ENCODE data around the gene RHOT2. TPM values are rescaled to one million over a fixed set of nuclear protein-coding genes. Genes with fewer than 3 reads are reported as not detected.

The RHOT2 gene
- total RNA-seq, 1 donor from 2014 or later = 93.2 TPM

DNA sequence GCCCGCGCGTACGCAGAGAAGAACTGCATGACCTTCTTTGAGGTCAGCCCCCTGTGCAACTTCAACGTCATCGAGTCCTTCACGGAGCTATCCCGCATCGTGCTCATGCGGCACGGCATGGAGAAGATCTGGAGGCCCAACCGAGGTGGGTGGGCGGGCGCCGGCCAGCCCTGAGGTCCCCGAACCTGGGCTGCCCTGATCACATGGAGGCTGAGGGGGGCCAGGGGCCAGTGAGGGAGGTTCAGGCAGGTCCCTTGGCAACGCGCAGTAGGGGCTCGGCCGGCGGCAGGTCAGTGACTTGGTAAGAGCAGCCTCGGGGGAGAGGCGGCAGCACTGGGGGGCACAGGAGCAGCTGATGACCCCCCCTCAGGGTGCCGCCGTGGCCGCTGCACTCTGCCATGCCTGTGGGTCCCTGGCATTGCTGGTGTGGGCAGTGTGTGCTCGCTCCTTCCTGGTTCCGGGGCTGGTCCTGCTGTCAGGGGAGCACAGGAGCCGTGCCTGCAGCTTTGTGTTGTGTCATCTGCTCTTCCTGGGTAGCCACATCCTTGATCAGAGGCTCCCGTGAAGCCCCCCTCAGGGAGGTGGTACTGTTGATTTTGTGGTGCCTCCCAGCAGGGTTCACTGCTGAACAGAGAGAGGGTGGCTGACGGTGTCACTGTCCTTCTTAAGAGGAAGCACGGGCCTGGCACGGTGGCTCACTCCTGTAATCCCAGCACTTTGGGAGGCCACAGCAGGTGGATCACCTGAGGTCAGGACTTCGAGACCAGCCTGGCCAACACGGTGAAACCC is 41.8 kb upstream of the RHOT2 start:
- no peaks in the 10 kb centered on the region for H3K27me3 ChIP-seq (ENCODE audit: insufficient read depth, low read length)
- Mint-ChIP-seq H3K36me3 (ENCODE audit: low read depth, unreplicated experiment) (peaks cover 7% of the 10 kb centered on the region), H3K27ac (ENCODE audit: unreplicated experiment) (peak overlapping the region; percentile 18), H3K27me3 (ENCODE audit: low read depth, unreplicated experiment) (no peaks in the 10 kb centered on the region), H3K4me1 (ENCODE audit: low read depth, unreplicated experiment) (peaks cover 4% of the 10 kb centered on the region), H3K9me3 (ENCODE audit: unreplicated experiment) (no peaks in the 10 kb centered on the region), H3K4me3 (ENCODE audit: unreplicated experiment) (no peak overlapping the region)
- H4K20me1 ChIP-seq (ENCODE audit: insufficient read depth, low read length) = peaks cover 18% of the 10 kb centered on the region
- H3K4me1 ChIP-seq (ENCODE audit: insufficient read depth, low read length) = peaks cover 35% of the 10 kb centered on the region
- H3K9me3 ChIP-seq (ENCODE audit: insufficient read depth, low read depth, low read length) = no peaks in the 10 kb centered on the region
- no peak overlapping the region for H3K4me3 ChIP-seq (ENCODE audit: insufficient read depth, low read depth, low read length)
- DNase-seq (ENCODE audit: low read depth) (no peak), FAIRE-seq (no peak)
- H3K9ac ChIP-seq (ENCODE audit: low read length) = peak overlapping the region; percentile 55
- TF ChIP-seq EZH2 (IDR thresholded peaks at IDR 0.05; ENCODE audit: insufficient read depth, low read length) (no peak), CTCF (IDR thresholded peaks at IDR 0.05; ENCODE audit: insufficient read depth, low read depth, low read length) (no peak)
- no peak overlapping the region for H2AFZ ChIP-seq (ENCODE audit: low read depth, low read length)
- H3K27ac ChIP-seq (ENCODE audit: low read depth, low read length) = peak overlapping the region; percentile 73
- peak overlapping the region; percentile 47 for H3K4me2 ChIP-seq (ENCODE audit: low read length)
- H3K79me2 ChIP-seq (ENCODE audit: insufficient read depth, low read length) = peaks cover 2% of the 10 kb centered on the region
- H3K36me3 ChIP-seq (ENCODE audit: insufficient read depth, low read length) = no peaks in the 10 kb centered on the region

GRCh38 chr16:626787-627453 is 41.0 kb upstream of the RHOT2 start:
- Histone ChIP-seq H3K4me2 (ENCODE audit: low read length) (peak overlapping the region; percentile 52), H2AFZ (ENCODE audit: low read depth, low read length) (no peak overlapping the region), H3K9me3 (ENCODE audit: insufficient read depth, low read depth, low read length) (no peaks in the 10 kb centered on the region), H3K27ac (ENCODE audit: low read depth, low read length) (peak overlapping the region; percentile 73), H3K9ac (ENCODE audit: low read length) (peak overlapping the region; percentile 55), H3K79me2 (ENCODE audit: insufficient read depth, low read length) (peaks cover 2% of the 10 kb centered on the region), H4K20me1 (ENCODE audit: insufficient read depth, low read length) (peaks cover 10% of the 10 kb centered on the region), H3K36me3 (ENCODE audit: insufficient read depth, low read length) (no peaks in the 10 kb centered on the region), H3K4me1 (ENCODE audit: insufficient read depth, low read length) (peaks cover 28% of the 10 kb centered on the region), H3K4me3 (ENCODE audit: insufficient read depth, low read depth, low read length) (no peak overlapping the region), H3K27me3 (ENCODE audit: insufficient read depth, low read length) (no peaks in the 10 kb centered on the region)
- peaks cover 7% of the 10 kb centered on the region for H3K36me3 Mint-ChIP-seq (ENCODE audit: low read depth, unreplicated experiment)
- FAIRE-seq (peak; percentile 81), DNase-seq (ENCODE audit: low read depth) (peak; percentile 94)
- TF ChIP-seq EZH2 (IDR thresholded peaks at IDR 0.05; ENCODE audit: insufficient read depth, low read length) = no peak
- TF ChIP-seq CTCF (IDR thresholded peaks at IDR 0.05; ENCODE audit: insufficient read depth, low read depth, low read length) = no peak
- H3K4me3 Mint-ChIP-seq (ENCODE audit: unreplicated experiment) = peak overlapping the region; percentile 50
- no peaks in the 10 kb centered on the region for H3K27me3 Mint-ChIP-seq (ENCODE audit: low read depth, unreplicated experiment)
- peak overlapping the region; percentile 18 for H3K27ac Mint-ChIP-seq (ENCODE audit: unreplicated experiment)
- H3K4me1 Mint-ChIP-seq (ENCODE audit: low read depth, unreplicated experiment) = peaks cover 4% of the 10 kb centered on the region
- no peaks in the 10 kb centered on the region for H3K9me3 Mint-ChIP-seq (ENCODE audit: unreplicated experiment)
